HepG2 (cell line): ENCODE results near the gene FAM118B. TPM values are rescaled to one million over a fixed set of nuclear protein-coding genes. Genes with fewer than 3 reads are reported as not detected.

Experiments used
- ATAC-seq: fragments of 200-7000 bp; cut with Tn5 transposase; 3 replicates; pipeline ENCODE4 v1.9.1; 2020; ENCODE audit warnings: mild to moderate bottlenecking, moderate library complexity
- BruUV-seq: library from RNA; stranded (reverse); fragments of 400-500 nt; replicated peaks from 2 replicates; lab custom pipeline; 2021; lab: Mats Ljungman, UMichigan
- CTCF ChIA-PET: fragments of 300-600 bp; formaldehyde crosslinking; extraction: SDS; loops from one replicate; lab custom pipeline; 2021; ENCODE audit warnings: low total read pairs, inconsistent platforms, low intra/inter-chr PET ratio; lab: Yijun Ruan, JAX
- POLR2A ChIA-PET: fragments of 350-600 bp; sonication (Branson Sonifier 250); formaldehyde crosslinking; loops from one replicate; lab custom pipeline; 2020; ENCODE audit warnings: antibody characterized with exemption, inconsistent platforms; lab: Yijun Ruan, JAX
- DNase-seq: peaks from one replicate; pipeline ENCODE4 v3.0.0-alpha.2; 2015; ENCODE audit warnings: low spot score
- FAIRE-seq: peaks from 3 replicates; lab custom pipeline; 2011; peaks lifted over from hg19 to GRCh38; lab: Jason Lieb, UNC
- H2AFZ ChIP-seq: one replicate; pipeline ENCODE4 v1.6.1; 2011; ENCODE audit warnings: low read length, inconsistent platforms
- H3K27ac ChIP-seq: fragments of 300-600 bp; 3 replicates; pipeline ENCODE4 v1.8.0; 2011; ENCODE audit warnings: mixed run types, mild to moderate bottlenecking, mixed read lengths, low read length, inconsistent platforms; ENCODE audit not compliant: insufficient read depth; ENCODE audit errors: extremely low read length
- H3K27me3 ChIP-seq, 2 experiments: fragments of 200-600 bp in 1 of 2; 2 replicates in 1 of 2; 3 replicates in 1 of 2; pipeline versions ENCODE4 v1.6.0 to v1.8.0; 2011; ENCODE audit warnings: low read length in 2 of 2, mild to moderate bottlenecking in 2 of 2, moderate library complexity in 2 of 2, inconsistent platforms in 1 of 2; ENCODE audit not compliant: insufficient read depth in 2 of 2, control insufficient read depth in 1 of 2
- H3K36me3 ChIP-seq, 2 experiments: fragments of 200-600 bp in 1 of 2; replicated peaks in 1 of 2; 2 replicates in 1 of 2; 3 replicates in 1 of 2; pipeline versions ENCODE4 v1.5.1 to v1.8.0; 2011; ENCODE audit warnings: low read length in 2 of 2, inconsistent platforms in 1 of 2; ENCODE audit not compliant: insufficient read depth in 2 of 2, control insufficient read depth in 1 of 2
- H3K4me1 ChIP-seq: 2 replicates; pipeline ENCODE4 v1.5.1; 2012; ENCODE audit warnings: low read length, inconsistent platforms; ENCODE audit not compliant: insufficient read depth
- H3K4me2 ChIP-seq: 2 replicates; pipeline ENCODE4 v1.6.0; 2011; ENCODE audit warnings: low read depth, low read length, inconsistent platforms
- H3K4me3 ChIP-seq, 3 experiments: fragments of 200-600 bp in 1 of 3; sonication (generic), shearing (Covaris generic) in 1 of 3; replicated peaks in 1 of 3; 2 replicates each; pipeline ENCODE4 v1.5.1; 2011 to 2016; ENCODE audit warnings: low read length in 3 of 3, inconsistent platforms in 2 of 3, low read depth in 2 of 3, mild to moderate bottlenecking in 2 of 3, control low read depth in 1 of 3, mixed read lengths in 1 of 3; ENCODE audit not compliant: insufficient read depth in 1 of 3
- H3K79me2 ChIP-seq: one replicate; pipeline ENCODE4 v1.6.1; 2011; ENCODE audit warnings: low read length, inconsistent platforms; ENCODE audit not compliant: insufficient read depth
- H3K9ac ChIP-seq: 2 replicates; pipeline ENCODE4 v1.6.0; 2011; ENCODE audit warnings: mild to moderate bottlenecking, low read depth, low read length, inconsistent platforms; ENCODE audit not compliant: insufficient read depth
- H3K9me3 ChIP-seq: 2 replicates; pipeline ENCODE4 v1.5.1; 2012; ENCODE audit warnings: mild to moderate bottlenecking, low read length
- H4K20me1 ChIP-seq: 2 replicates; pipeline ENCODE4 v1.6.0; 2011; ENCODE audit warnings: inconsistent platforms, mild to moderate bottlenecking, low read length, moderate library complexity; ENCODE audit not compliant: insufficient read depth
- CHD2 ChIP-seq: IDR thresholded peaks from 2 replicates; pipeline ENCODE4 v1.6.1; 2011; ENCODE audit warnings: low read depth, low read length, improper control_type of control experiment
- GTF3A ChIP-seq: sonication (generic); formaldehyde crosslinking; conservative IDR thresholded peaks from 2 replicates; pipeline ENCODE4 v1.4.0; 2020; ENCODE audit warnings: mild to moderate bottlenecking, missing genetic modification reagents
- POLR2A ChIP-seq, 2 experiments: IDR thresholded peaks; 2 replicates each; pipeline ENCODE4 v1.6.1; 2011; ENCODE audit warnings: low read depth in 2 of 2, low read length in 2 of 2, mild to moderate bottlenecking in 1 of 2, moderate library complexity in 1 of 2; ENCODE audit not compliant: insufficient read depth in 1 of 2
- POLR2G ChIP-seq: fragments of 200-400 bp; formaldehyde crosslinking; IDR thresholded peaks from 2 replicates; pipeline ENCODE4 v1.6.1; 2018; ENCODE audit warnings: mild to moderate bottlenecking, low read depth, low read length, moderate library complexity
- RBM22 ChIP-seq: fragments of 200-400 bp; formaldehyde crosslinking; optimal IDR thresholded peaks from 2 replicates; pipeline ENCODE3; 2017; ENCODE audit warnings: mild to moderate bottlenecking, low read length, moderate library complexity
- REPIN1 ChIP-seq: sonication (generic); formaldehyde crosslinking; IDR thresholded peaks from 2 replicates; pipeline ENCODE4 v1.8.0; 2022; ENCODE audit warnings: missing genetic modification reagents, low read depth, mild to moderate bottlenecking, borderline replicate concordance
- SP5 ChIP-seq: IDR thresholded peaks from 2 replicates; pipeline ENCODE4 v1.6.1; 2016; ENCODE audit warnings: low read depth, borderline replicate concordance
- TAF15 ChIP-seq: fragments of 200-400 bp; formaldehyde crosslinking; IDR thresholded peaks from one replicate; pipeline ENCODE4 v1.6.1; 2018; ENCODE audit warnings: mild to moderate bottlenecking, low read depth, low read length; ENCODE audit not compliant: poor library complexity, severe bottlenecking
- ZBTB38 ChIP-seq: sonication (generic); formaldehyde crosslinking; IDR thresholded peaks from 2 replicates; pipeline ENCODE4 v1.5.1; 2020; ENCODE audit warnings: mild to moderate bottlenecking, missing genetic modification reagents
- ZSCAN30 ChIP-seq: sonication (generic); formaldehyde crosslinking; IDR thresholded peaks from 2 replicates; pipeline ENCODE4 v1.5.0; 2020; ENCODE audit warnings: mild to moderate bottlenecking, missing genetic modification reagents
- whole genome bisulfite sequencing: methylation state at CpG from one replicate; pipeline ENCODE4 v1.1.6; 2017; ENCODE audit warnings: low lambda C conversion rate; 5-methylcytosine and 5-hydroxymethylcytosine counted together
- in situ Hi-C: cut with HindIII; loops from 2 replicates; pipeline ENCODE4 v1.10.0; 2017; ENCODE audit warnings: low pct_unique_long_range_greater_than_20kb; ENCODE audit not compliant: extremely low pct_ligation_motif_present
- intact Hi-C: fragments of 100-400 bp; cut with micrococcal nuclease; formaldehyde crosslinking; loops from one replicate; pipeline ENCODE4 v1.10.0; 2022; ENCODE audit not compliant: unreplicated experiment
- polyA plus RNA-seq, 8 experiments: library from polyadenylated mRNA; depleted of rRNA in 3 of 8; stranded (reverse) in 7 of 8; unstranded in 1 of 8; fragments of >200 nt; fragmentation: Illumina TruSeq in 4 of 8; extraction: Trizol in 4 of 8; gene quantifications; 2 replicates each; pipeline versions ENCODE4 v1.2.1 to v1.2.3, GENCODE V29; 2011 to 2016; ENCODE audit warnings: low read depth in 4 of 8, missing spikeins in 1 of 8, mixed read lengths in 1 of 8; ENCODE audit not compliant: insufficient read depth in 1 of 8
- total RNA-seq, 5 experiments: library from RNA; depleted of rRNA; stranded (reverse); fragments of >200 nt; fragmentation: Illumina TruSeq; extraction: Trizol; gene quantifications; 2 replicates each; pipeline ENCODE4 v1.2.3, GENCODE V29; 2016; ENCODE audit warnings: low read depth in 1 of 5
- TF ChIP-seq, protein P1 (sequence below): sonication (generic); formaldehyde crosslinking; IDR thresholded peaks from 2 replicates; pipeline ENCODE4 v1.8.0; 2023; ENCODE audit warnings: mild to moderate bottlenecking, missing genetic modification reagents

FAM118B gene
- total and polyA plus RNA-seq, 2 of the 13 experiments (the other 11 are each of a cell fraction or from before 2014, with no cell fraction given) = 10.2 to 25.7 TPM

DNA sequence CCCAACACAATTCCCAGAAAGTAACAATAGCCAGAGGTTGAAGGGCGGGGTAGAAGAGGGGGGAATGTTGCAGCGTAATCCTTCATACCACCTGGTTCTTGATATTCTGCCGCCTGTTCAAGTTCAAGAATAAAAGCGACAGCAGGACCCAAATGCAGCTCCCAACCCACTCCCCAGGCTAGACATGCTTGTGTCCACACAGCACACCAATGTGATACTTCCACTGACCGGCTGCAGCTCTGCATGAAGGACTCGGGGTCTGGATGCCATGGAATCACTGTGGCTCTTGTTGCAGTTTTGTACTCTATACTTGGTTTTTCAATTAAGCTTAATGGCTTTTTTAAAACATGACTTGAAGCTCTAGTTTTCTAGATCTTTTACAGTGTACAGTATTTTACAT lies 50.6 kb downstream of the FAM118B start:
- Histone ChIP-seq H3K4me3 (no peak overlapping the region), H4K20me1 (no peaks in the 10 kb centered on the region), H3K79me2 (peaks cover 4% of the 10 kb centered on the region), H3K4me2 (no peak overlapping the region), H3K9ac (no peak overlapping the region), H3K9me3 (no peaks in the 10 kb centered on the region), H3K4me1 (peaks cover 10% of the 10 kb centered on the region), H2AFZ (no peak overlapping the region), H3K27me3 (no peaks in the 10 kb centered on the region), H3K27ac (no peak overlapping the region), H3K36me3 (peaks cover 40 to 65% of the 10 kb centered on the region in 2 experiments)
- DNase-seq = no peak
- POLR2A ChIA-PET = interaction anchor here (1.4 kb wide), 1 partner anchor 51 kb away, joined by 5 read pairs; the partner anchor contains the start of genes FAM118B and RPUSD4
- WGBS = 92% methylated on average over 6 of the region's 6 CpGs
- TF ChIP-seq TAF15 (no peak), ZSCAN30 (CRISPR knock-in tag) (no peak), POLR2A (IDR thresholded peaks at IDR 0.05; ENCODE audit: insufficient read depth in 1 of 2, low read depth in 2 of 2, low read length in 2 of 2) (peak in 1 of 2 experiments; percentile 22; a peak in 1 of 4 replicates), SP5 (no peak), CHD2 (no peak), REPIN1 (CRISPR knock-in tag) (no peak), POLR2G (peak; percentile 30; the same call in 1 of the 2 replicates), RBM22 (peak; percentile 87), ZBTB38 (CRISPR knock-in tag) (no peak), GTF3A (CRISPR knock-in tag) (no peak)
- TF ChIP-seq, protein P1, sequence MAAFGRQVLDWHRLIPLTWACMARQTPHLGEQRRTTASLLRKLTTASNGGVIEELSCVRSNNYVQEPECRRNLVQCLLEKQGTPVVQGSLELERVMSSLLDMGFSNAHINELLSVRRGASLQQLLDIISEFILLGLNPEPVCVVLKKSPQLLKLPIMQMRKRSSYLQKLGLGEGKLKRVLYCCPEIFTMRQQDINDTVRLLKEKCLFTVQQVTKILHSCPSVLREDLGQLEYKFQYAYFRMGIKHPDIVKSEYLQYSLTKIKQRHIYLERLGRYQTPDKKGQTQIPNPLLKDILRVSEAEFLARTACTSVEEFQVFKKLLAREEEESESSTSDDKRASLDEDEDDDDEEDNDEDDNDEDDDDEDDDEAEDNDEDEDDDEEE (CRISPR knock-in tag) = no peak
- intact Hi-C loops (no loop called here), in situ Hi-C loops (no loop called here)
- FAIRE-seq = no peak
- CTCF ChIA-PET = no interaction called here
- BruUV-seq = no TSS peak
- no peak for ATAC-seq
